ENCODE measurements around the gene PNPLA7.
"Not testable (repeated sequence)": the region's sequence is repeated elsewhere in the genome, so short reads cannot be mapped to it uniquely, and the experiment has no call there.

The PNPLA7 gene

GRCh38 chr9:137411645-137412380, 138.4 kb downstream of the PNPLA7 start:
- Histone ChIP-seq H3K4me1 (no peaks in the 10 kb centered on the region), H3K27me3 (ENCODE audit: low read depth) (no peaks in the 10 kb centered on the region), H3K9me3 (no peaks in the 10 kb centered on the region), H3K36me3 (replicated peaks) (no peaks in the 10 kb centered on the region), H3K4me3 (no peak overlapping the region)
- in situ Hi-C loops (cut with MboI; ENCODE audit: low sequenced_read_pairs): no loop called here
- DNase-seq (ENCODE audit: low spot score in 2 of 2): no peak

GRCh38 chr9:137411260-137411644, 138.9 kb downstream of the PNPLA7 start:
- no peak for DNase-seq (ENCODE audit: low spot score in 2 of 2)
- no peaks in the 10 kb centered on the region for H3K36me3 ChIP-seq (replicated peaks)
- H3K27me3 ChIP-seq (ENCODE audit: low read depth): no peaks in the 10 kb centered on the region
- no peaks in the 10 kb centered on the region for H3K4me1 ChIP-seq
- H3K4me3 ChIP-seq: no peak overlapping the region
- in situ Hi-C loops (cut with MboI; ENCODE audit: low sequenced_read_pairs): no loop called here
- no peaks in the 10 kb centered on the region for H3K9me3 ChIP-seq

GRCh38 chr9:137410891-137411249, 139.3 kb downstream of the PNPLA7 start:
- Histone ChIP-seq H3K36me3 (replicated peaks) (no peaks in the 10 kb centered on the region), H3K27me3 (ENCODE audit: low read depth) (no peaks in the 10 kb centered on the region), H3K4me3 (no peak overlapping the region), H3K4me1 (no peaks in the 10 kb centered on the region), H3K9me3 (no peaks in the 10 kb centered on the region)
- in situ Hi-C loops (cut with MboI; ENCODE audit: low sequenced_read_pairs): no loop called here
- no peak for DNase-seq (ENCODE audit: low spot score in 2 of 2)

GRCh38 chr9:137410236-137410890, 139.8 kb downstream of the PNPLA7 start:
- H3K27me3 ChIP-seq (ENCODE audit: low read depth); DNase-seq (ENCODE audit: low spot score in 2 of 2); H3K4me1 ChIP-seq; H3K36me3 ChIP-seq (replicated peaks); H3K4me3 ChIP-seq; in situ Hi-C loops (cut with MboI; ENCODE audit: low sequenced_read_pairs); H3K9me3 ChIP-seq: not testable (repeated sequence)

Measured in HAP-1 (cell line).